GM20000 (cell line): Measurements from ENCODE around the gene ADAMTSL5.
"Not testable (repeated sequence)": the region's sequence is repeated elsewhere in the genome, so short reads cannot be mapped to it uniquely, and the experiment has no call there.

ENCODE experiments used
- DNase-seq: peaks from one replicate; pipeline ENCODE4 v3.0.0; 2012; ENCODE audit warnings: low spot score
- CTCF ChIP-seq: IDR thresholded peaks from 2 replicates; pipeline ENCODE4 v1.5.1; 2012; ENCODE audit warnings: mild to moderate bottlenecking, control low read depth; ENCODE audit errors: extremely low read depth, missing control alignments

The ADAMTSL5 gene

DNA sequence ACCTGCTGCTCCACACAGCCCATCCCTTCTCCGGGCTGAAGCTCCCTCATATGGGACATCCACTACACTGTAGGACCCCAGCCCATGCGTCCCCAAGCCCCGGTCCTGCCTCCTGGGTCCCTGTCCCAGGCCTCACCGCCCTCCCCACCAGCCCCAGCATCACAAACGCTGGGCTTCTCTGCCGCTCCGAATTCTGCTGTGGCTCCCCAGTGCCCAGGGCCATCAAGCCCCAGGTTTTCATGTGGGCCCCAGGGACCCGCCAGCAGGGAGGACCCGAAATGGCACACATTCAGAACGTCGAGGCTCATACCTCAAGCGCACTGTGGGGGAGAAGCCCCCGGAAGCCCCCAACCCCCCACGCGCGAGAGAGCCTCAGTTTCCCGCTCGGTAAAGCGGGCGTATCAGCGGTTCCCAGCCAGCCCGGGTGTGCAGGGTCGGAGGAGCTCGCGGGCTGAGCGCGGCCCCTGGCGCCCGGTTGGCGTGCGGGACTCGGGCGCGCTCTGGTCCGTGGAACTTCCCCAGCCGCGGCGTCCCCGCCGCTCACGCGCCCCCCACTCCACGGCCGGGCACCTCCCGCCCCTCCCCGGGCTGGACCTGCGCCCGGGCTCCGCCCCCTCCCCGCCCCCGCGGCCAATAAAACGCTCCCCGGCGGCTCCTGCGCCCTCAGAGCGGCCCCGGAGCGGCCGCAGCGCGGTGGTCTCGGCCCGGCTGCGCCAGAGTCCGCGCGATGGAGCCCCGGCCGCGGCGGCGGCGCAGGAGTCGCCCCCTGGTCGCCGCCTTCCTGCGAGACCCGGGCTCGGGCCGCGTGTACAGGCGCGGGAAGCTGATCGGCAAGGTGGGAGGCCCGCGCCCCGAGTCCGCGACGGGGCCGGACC, 10.8 kb upstream of the ADAMTSL5 start, which contains the start of gene PLK5:
PLK5 (plus strand) TSS at position 666 of the 875 bp plus-strand sequence. CDS start 2,920 bp downstream, outside the sequence.
- no peak for DNase-seq
- no peak for TF ChIP-seq CTCF

DNA sequence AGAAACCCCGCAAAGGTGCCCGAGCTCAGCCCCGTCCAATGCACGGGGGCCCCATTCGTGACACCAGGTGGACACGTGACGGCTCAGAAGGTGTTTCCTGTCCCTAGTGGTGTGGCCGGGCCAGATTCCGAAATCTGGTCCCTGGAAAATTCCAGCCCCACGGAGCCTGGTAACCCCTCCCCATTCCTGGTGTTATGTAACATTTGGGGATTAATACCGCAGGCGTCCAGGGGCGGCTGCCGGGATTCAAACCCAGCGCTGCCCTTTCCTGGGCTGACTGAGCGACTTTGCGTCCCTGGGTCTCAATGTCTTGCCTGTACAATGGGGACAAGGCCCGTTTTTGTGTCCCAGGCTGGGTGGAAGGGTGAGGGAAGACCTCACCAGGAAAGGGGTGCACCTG, 10.0 kb upstream of the ADAMTSL5 start:
- no peak for DNase-seq
- no peak for TF ChIP-seq CTCF

GRCh38 chr19:1522061-1522460, 9.2 kb upstream of the ADAMTSL5 start:
- no peak for TF ChIP-seq CTCF
- DNase-seq: no peak

DNA sequence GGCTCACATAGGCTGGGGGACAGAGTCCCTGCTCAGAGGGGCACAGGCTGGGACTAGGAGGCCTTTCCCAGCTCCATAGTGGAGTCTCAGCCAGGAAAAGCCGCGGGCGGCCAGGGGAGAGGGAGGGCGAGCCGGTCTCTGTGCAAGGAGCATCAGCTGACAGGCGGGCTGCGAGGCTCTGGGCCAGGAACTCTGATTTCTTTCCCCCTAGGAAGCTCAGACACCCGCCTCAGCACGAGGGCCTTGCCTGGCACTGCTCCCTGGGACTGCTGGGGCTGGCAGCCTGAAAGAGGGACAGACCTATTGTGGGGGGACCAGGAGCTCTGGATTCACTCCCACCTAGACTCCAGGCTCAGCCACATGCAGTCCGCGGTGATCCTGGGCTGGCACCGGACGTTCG, 8.8 kb upstream of the ADAMTSL5 start:
- DNase-seq: no peak

GRCh38 chr19:1520203-1520780, 7.5 kb upstream of the ADAMTSL5 start:
- TF ChIP-seq CTCF: no peak
- DNase-seq: no peak

More for the DNA sequence above, 8.8 kb upstream of the ADAMTSL5 start:
- no peak for TF ChIP-seq CTCF

DNA sequence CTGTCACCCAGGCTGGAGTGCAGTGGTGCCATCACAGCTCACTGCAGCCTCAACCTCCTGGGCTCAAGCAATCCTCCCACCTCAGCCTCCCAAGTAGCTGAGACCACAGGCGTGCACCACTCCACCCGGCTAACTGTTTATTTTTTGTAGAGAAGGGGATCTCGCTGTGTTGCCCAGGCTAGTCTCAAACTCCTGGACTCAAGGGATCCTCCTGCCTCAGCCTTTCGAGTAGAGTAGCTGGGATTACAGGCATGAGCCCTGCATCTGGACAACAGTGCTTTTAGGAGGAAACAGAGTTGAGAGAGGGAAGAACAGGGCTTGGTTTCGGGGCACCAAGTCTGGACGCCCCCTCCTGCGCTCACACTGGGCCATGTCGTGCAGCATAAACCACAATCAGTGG, 7.0 kb upstream of the ADAMTSL5 start:
- not testable (repeated sequence) for DNase-seq

GRCh38 chr19:1518471-1518870, 5.7 kb upstream of the ADAMTSL5 start:
- no peak for DNase-seq
- no peak for TF ChIP-seq CTCF
